IMR-90 (cell line): ENCODE results near the gene INPP5D. TPM values are rescaled to one million over a fixed set of nuclear protein-coding genes. Genes with fewer than 3 reads are reported as not detected.

ENCODE experiments used
- ATAC-seq: fragments of 200-7000 bp; cut with Tn5 transposase; 2 replicates; pipeline ENCODE4 v1.9.1; 2020; ENCODE audit warnings: low read depth, mild to moderate bottlenecking, moderate library complexity
- BruUV-seq: library from RNA; stranded (reverse); fragments of 400-500 nt; replicated peaks from 2 replicates; lab custom pipeline; 2021; lab: Mats Ljungman, UMichigan
- CTCF ChIA-PET: fragments of 300-600 bp; formaldehyde crosslinking; extraction: SDS; loops from one replicate; lab custom pipeline; 2021; ENCODE audit warnings: antibody characterized with exemption; lab: Yijun Ruan, JAX
- POLR2A ChIA-PET: fragments of 300-600 bp; sonication (Branson Sonifier 250); formaldehyde crosslinking; loops from one replicate; lab custom pipeline; 2022; ENCODE audit warnings: antibody characterized with exemption; ENCODE audit not compliant: unreplicated experiment; lab: Charles Lee
- DNase-seq: peaks from one replicate; pipeline ENCODE4 v3.0.0; 2013
- H2AFZ ChIP-seq: replicated peaks from 2 replicates; pipeline ENCODE3; 2013; ENCODE audit warnings: low read length, mild to moderate bottlenecking; ENCODE audit not compliant: poor library complexity
- H2AK5ac ChIP-seq: 2 replicates; pipeline ENCODE4 v1.6.1; 2013; ENCODE audit warnings: low read depth, low read length, inconsistent platforms
- H2AK9ac ChIP-seq: replicated peaks from 2 replicates; pipeline ENCODE3; 2013; ENCODE audit warnings: mild to moderate bottlenecking, low read depth, low read length, moderate library complexity; ENCODE audit not compliant: poor library complexity
- H2BK120ac ChIP-seq: 2 replicates; pipeline ENCODE4 v1.6.1; 2013; ENCODE audit warnings: low read depth, low read length, inconsistent platforms
- H2BK15ac ChIP-seq: 3 replicates; pipeline ENCODE4 v1.6.1; 2013; ENCODE audit warnings: low read depth, low read length, inconsistent platforms
- H2BK20ac ChIP-seq: 2 replicates; pipeline ENCODE4 v1.6.1; 2013; ENCODE audit warnings: low read depth, mild to moderate bottlenecking, inconsistent platforms, low read length, moderate library complexity
- H2BK5ac ChIP-seq: 2 replicates; pipeline ENCODE4 v1.6.1; 2013; ENCODE audit warnings: mild to moderate bottlenecking, low read depth, low read length, inconsistent platforms; ENCODE audit not compliant: poor library complexity, severe bottlenecking
- H3K14ac ChIP-seq: replicated peaks from 2 replicates; pipeline ENCODE4 v1.6.1; 2013; ENCODE audit warnings: low read depth, low read length, inconsistent platforms
- H3K18ac ChIP-seq: 2 replicates; pipeline ENCODE4 v1.6.1; 2013; ENCODE audit warnings: low read depth, low read length, control low read depth
- H3K23ac ChIP-seq: 2 replicates; pipeline ENCODE4 v1.6.1; 2013; ENCODE audit warnings: low read depth, low read length, inconsistent platforms
- H3K27ac ChIP-seq: 2 replicates; pipeline ENCODE4 v1.5.1; 2013; ENCODE audit warnings: mild to moderate bottlenecking, control low read depth, low read length; ENCODE audit not compliant: insufficient read depth
- H3K27me3 ChIP-seq: 2 replicates; pipeline ENCODE4 v1.6.1; 2013; ENCODE audit warnings: low read length; ENCODE audit not compliant: control insufficient read depth, insufficient read depth
- H3K36me3 ChIP-seq: 2 replicates; pipeline ENCODE4 v1.6.1; 2013; ENCODE audit warnings: low read length, mixed read lengths; ENCODE audit not compliant: control insufficient read depth, insufficient read depth
- H3K4ac ChIP-seq: 2 replicates; pipeline ENCODE4 v1.6.1; 2013; ENCODE audit warnings: low read depth, low read length, inconsistent platforms
- H3K4me1 ChIP-seq: 2 replicates; pipeline ENCODE4 v1.6.1; 2013; ENCODE audit warnings: low read length, mixed read lengths; ENCODE audit not compliant: control insufficient read depth, insufficient read depth
- H3K4me2 ChIP-seq: 2 replicates; pipeline ENCODE4 v1.6.1; 2013; ENCODE audit warnings: low read depth, mild to moderate bottlenecking, control low read depth, low read length, moderate library complexity
- H3K4me3 ChIP-seq: 2 replicates; pipeline ENCODE4 v1.5.1; 2013; ENCODE audit warnings: low read depth, mild to moderate bottlenecking, control low read depth, low read length, moderate library complexity; ENCODE audit not compliant: insufficient read depth
- H3K56ac ChIP-seq: 2 replicates; pipeline ENCODE4 v1.6.1; 2013; ENCODE audit warnings: low read length, inconsistent platforms; ENCODE audit not compliant: insufficient read depth; ENCODE audit errors: extremely low read depth
- H3K79me1 ChIP-seq, 2 experiments: 2 replicates each; pipeline ENCODE4 v1.6.1; 2013; ENCODE audit warnings: low read length in 2 of 2, inconsistent platforms in 1 of 2, low read depth in 1 of 2
- H3K9ac ChIP-seq: 2 replicates; pipeline ENCODE4 v1.6.1; 2013; ENCODE audit warnings: low read depth, low read length, control low read depth
- H3K9me1 ChIP-seq: 2 replicates; pipeline ENCODE4 v1.6.1; 2013; ENCODE audit warnings: low read length, inconsistent platforms; ENCODE audit not compliant: insufficient read depth
- H3K9me3 ChIP-seq: 2 replicates; pipeline ENCODE4 v1.6.1; 2013; ENCODE audit warnings: low read length; ENCODE audit not compliant: control insufficient read depth, insufficient read depth
- H4K20me1 ChIP-seq: 2 replicates; pipeline ENCODE4 v1.6.1; 2013; ENCODE audit warnings: low read length, inconsistent platforms; ENCODE audit not compliant: insufficient read depth
- H4K5ac ChIP-seq: 2 replicates; pipeline ENCODE4 v1.6.1; 2013; ENCODE audit warnings: mild to moderate bottlenecking, low read depth, low read length, control low read depth
- H4K8ac ChIP-seq, 2 experiments: 2 replicates each; pipeline ENCODE4 v1.6.1; 2013; ENCODE audit warnings: low read depth in 2 of 2, low read length in 2 of 2, control low read depth in 1 of 2, inconsistent platforms in 1 of 2
- H4K91ac ChIP-seq: 2 replicates; pipeline ENCODE4 v1.6.1; 2013; ENCODE audit warnings: low read depth, low read length, inconsistent platforms; ENCODE audit not compliant: insufficient read depth
- POLR2A ChIP-seq: IDR thresholded peaks from 2 replicates; pipeline ENCODE4 v1.6.1; 2012; ENCODE audit warnings: mild to moderate bottlenecking, low read depth, low read length
- RFX5 ChIP-seq: IDR thresholded peaks from 2 replicates; pipeline ENCODE4 v1.8.0; 2012; ENCODE audit warnings: low read depth, mild to moderate bottlenecking, low read length, moderate library complexity
- WGBS, 2 experiments: methylation state at CpG; one replicate each; pipeline versions ENCODE4 v1.1.5 to v1.1.7; 2013; ENCODE audit warnings: missing lambda C conversion rate in 2 of 2; ENCODE audit not compliant: insufficient read length in 1 of 2; ENCODE audit errors: extremely low coverage in 2 of 2; 5-methylcytosine and 5-hydroxymethylcytosine counted together
- dilution Hi-C: fragments of 300-500 bp; cut with HindIII; formaldehyde crosslinking; loops from one replicate; pipeline ENCODE4 v1.14.3; 2018; ENCODE audit warnings: low sequenced_read_pairs; ENCODE audit not compliant: unreplicated experiment
- in situ Hi-C: fragments of 300-500 bp; cut with MboI; formaldehyde crosslinking; loops from 3 replicates; pipeline ENCODE4 v1.14.3; 2019; ENCODE audit warnings: low sequenced_read_pairs, inconsistent platforms, mixed read lengths
- intact Hi-C: fragments of 100-400 bp; cut with micrococcal nuclease; formaldehyde crosslinking; loops from 2 replicates; pipeline ENCODE4 v1.10.0; 2022
- polyA plus RNA-seq, 3 experiments: library from polyadenylated mRNA; depleted of rRNA; stranded (reverse); fragments of >200 nt; gene quantifications; 2 replicates each; pipeline ENCODE4 v1.2.3, GENCODE V29; 2012; ENCODE audit warnings: low replicate concordance in 1 of 3
- total RNA-seq: library from RNA; depleted of rRNA; stranded (reverse); fragments of >200 nt; gene quantifications from 2 replicates; pipeline ENCODE4 v1.2.3, GENCODE V29; 2012

INPP5D gene
- total and polyA plus RNA-seq, 2 of the 4 experiments (the other 2 are of a cell fraction) = 0.18 to 0.29 TPM

- Histone ChIP-seq H3K4me3 (no peak overlapping the region), H2BK20ac (no peak overlapping the region), H3K4ac (no peak overlapping the region), H4K91ac (no peak overlapping the region), H3K23ac (no peak overlapping the region), H3K9me1 (no peaks in the 10 kb centered on the region), H3K14ac (no peak overlapping the region), H4K8ac (no peak overlapping the region), H4K5ac (no peak overlapping the region), H3K9me3 (no peaks in the 10 kb centered on the region), H3K36me3 (no peaks in the 10 kb centered on the region), H2AFZ (no peak overlapping the region), H2AK5ac (no peak overlapping the region), H3K4me2 (no peak overlapping the region), H3K27me3 (peaks cover 9% of the 10 kb centered on the region), H3K18ac (no peak overlapping the region), H2BK15ac (no peak overlapping the region), H3K79me1 (no peaks in the 10 kb centered on the region), H3K27ac (no peak overlapping the region), H2AK9ac (no peak overlapping the region), H2BK120ac (no peak overlapping the region), H3K56ac (no peak overlapping the region), H4K20me1 (no peaks in the 10 kb centered on the region), H3K9ac (no peak overlapping the region), H2BK5ac (no peak overlapping the region), H3K4me1 (no peaks in the 10 kb centered on the region)
- ChIA-PET POLR2A (no interaction called here), CTCF (interaction anchor here (0.5 to 1.1 kb wide), 2 partner anchors 8 to 11 kb away, joined by 3 to 5 read pairs; no protein-coding TSS in a partner anchor)
- no TSS peak for BruUV-seq
- no CpG with 5 or more reads among the region's 4 CpGs for WGBS, 2 experiments
- TF ChIP-seq RFX5 (no peak), POLR2A (no peak)
- DNase-seq (no peak), ATAC-seq (no peak)
- intact Hi-C loops = no loop called here
- dilution Hi-C loops = no loop called here
- in situ Hi-C loops = no loop called here
These were observed 12.7 kb downstream of the INPP5D start for GRCh38 chr2:233072838-233073237.
